RWPE1 (cell line): Measurements from ENCODE around the gene SETSIP.

ENCODE experiments used
- CTCF ChIA-PET: fragments of 350-600 bp; sonication (Branson Sonifier 250); formaldehyde crosslinking; extraction: SDS; loops from one replicate; lab custom pipeline; 2021; lab: Yijun Ruan, JAX
- POLR2A ChIA-PET: fragments of 400-600 bp; formaldehyde crosslinking; extraction: SDS; loops from one replicate; lab custom pipeline; 2020; ENCODE audit warnings: antibody characterized with exemption; ENCODE audit not compliant: low non-redundant PET; lab: Yijun Ruan, JAX
- DNase-seq: peaks from one replicate; pipeline ENCODE4 v3.0.0; 2012; ENCODE audit warnings: low spot score
- H3K27ac ChIP-seq: fragments of 450-650 bp; 2 replicates; pipeline ENCODE4 v1.5.1; 2017
- CTCF ChIP-seq: fragments of 450-650 bp; conservative IDR thresholded peaks from 2 replicates; pipeline ENCODE4 v1.5.1; 2017; ENCODE audit warnings: low read depth, mild to moderate bottlenecking

The SETSIP gene

GRCh38 chr1:92096317-92096716, 21.1 kb upstream of the SETSIP start:
- POLR2A ChIA-PET, result no interaction called here

GRCh38 chr1:92095874-92096273, 20.7 kb upstream of the SETSIP start:
- POLR2A ChIA-PET, result no interaction called here
- CTCF ChIA-PET, result interaction anchor here (0.5 to 0.6 kb wide), 2 partner anchors 13 to 489 kb away, joined by 3 to 4 read pairs; no protein-coding TSS in a partner anchor
- H3K27ac ChIP-seq, result no peak overlapping the region
- no peak for DNase-seq
- no peak for TF ChIP-seq CTCF

More at GRCh38 chr1:92096317-92096716, 21.1 kb upstream of the SETSIP start:
- no peak for TF ChIP-seq CTCF
- H3K27ac ChIP-seq, result no peak overlapping the region
- DNase-seq, result no peak
- CTCF ChIA-PET, result no interaction called here

GRCh38 chr1:92094595-92094994, 19.4 kb upstream of the SETSIP start:
- POLR2A ChIA-PET, result no interaction called here
- TF ChIP-seq CTCF, result no peak
- CTCF ChIA-PET, result interaction anchor here (0.5 kb wide), 1 partner anchor 125 kb away, joined by 3 read pairs; no protein-coding TSS in a partner anchor
- no peak for DNase-seq
- no peak overlapping the region for H3K27ac ChIP-seq

- no peak overlapping the region for H3K27ac ChIP-seq
- no peak for DNase-seq
- TF ChIP-seq CTCF, result no peak
- CTCF ChIA-PET, result interaction anchor here (0.5 kb wide), 1 partner anchor 125 kb away, joined by 3 read pairs; no protein-coding TSS in a partner anchor
- POLR2A ChIA-PET, result no interaction called here
These were observed 18.9 kb upstream of the SETSIP start for GRCh38 chr1:92094090-92094489.

- DNase-seq, result no peak
- no peak overlapping the region for H3K27ac ChIP-seq
- no peak for TF ChIP-seq CTCF
- CTCF ChIA-PET, result no interaction called here
- POLR2A ChIA-PET, result interaction anchor here (0.5 kb wide), 1 partner anchor 28 kb away, joined by 4 read pairs; no protein-coding TSS in a partner anchor
These were observed 16.4 kb upstream of the SETSIP start for GRCh38 chr1:92091625-92092024.

GRCh38 chr1:92087542-92087941, 12.3 kb upstream of the SETSIP start:
- ChIA-PET CTCF (no interaction called here), POLR2A (no interaction called here)
- TF ChIP-seq CTCF, result no peak
- no peak overlapping the region for H3K27ac ChIP-seq
- DNase-seq, result no peak

GRCh38 chr1:92085727-92086126, 10.5 kb upstream of the SETSIP start:
- POLR2A ChIA-PET, result no interaction called here
- CTCF ChIA-PET, result no interaction called here
- no peak for DNase-seq
- H3K27ac ChIP-seq, result no peak overlapping the region
- TF ChIP-seq CTCF, result no peak
